Measurements from ENCODE around the gene FECH. TPM values are rescaled to one million over a fixed set of nuclear protein-coding genes. Genes with fewer than 3 reads are reported as not detected.

FECH gene
- total RNA-seq, 1 donor from 2014 or later = 28.7 TPM

GRCh38 chr18:57569133-57569532 is 17.4 kb downstream of the FECH start:
- TF ChIP-seq, protein P1, sequence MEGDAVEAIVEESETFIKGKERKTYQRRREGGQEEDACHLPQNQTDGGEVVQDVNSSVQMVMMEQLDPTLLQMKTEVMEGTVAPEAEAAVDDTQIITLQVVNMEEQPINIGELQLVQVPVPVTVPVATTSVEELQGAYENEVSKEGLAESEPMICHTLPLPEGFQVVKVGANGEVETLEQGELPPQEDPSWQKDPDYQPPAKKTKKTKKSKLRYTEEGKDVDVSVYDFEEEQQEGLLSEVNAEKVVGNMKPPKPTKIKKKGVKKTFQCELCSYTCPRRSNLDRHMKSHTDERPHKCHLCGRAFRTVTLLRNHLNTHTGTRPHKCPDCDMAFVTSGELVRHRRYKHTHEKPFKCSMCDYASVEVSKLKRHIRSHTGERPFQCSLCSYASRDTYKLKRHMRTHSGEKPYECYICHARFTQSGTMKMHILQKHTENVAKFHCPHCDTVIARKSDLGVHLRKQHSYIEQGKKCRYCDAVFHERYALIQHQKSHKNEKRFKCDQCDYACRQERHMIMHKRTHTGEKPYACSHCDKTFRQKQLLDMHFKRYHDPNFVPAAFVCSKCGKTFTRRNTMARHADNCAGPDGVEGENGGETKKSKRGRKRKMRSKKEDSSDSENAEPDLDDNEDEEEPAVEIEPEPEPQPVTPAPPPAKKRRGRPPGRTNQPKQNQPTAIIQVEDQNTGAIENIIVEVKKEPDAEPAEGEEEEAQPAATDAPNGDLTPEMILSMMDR (conservative IDR thresholded peaks at IDR 0.05; ENCODE audit: low read depth, low read length) = no peak
- DNase-seq (ENCODE audit: low read depth) = no peak
- no peak overlapping the region for H3K4me3 ChIP-seq (ENCODE audit: low read depth, low read length)

GRCh38 chr18:57561728-57562423 is 24.6 kb downstream of the FECH start:
- TF ChIP-seq, protein P1 (conservative IDR thresholded peaks at IDR 0.05; ENCODE audit: low read depth, low read length) = peak; percentile 84
- no peak for DNase-seq (ENCODE audit: low read depth)

DNA sequence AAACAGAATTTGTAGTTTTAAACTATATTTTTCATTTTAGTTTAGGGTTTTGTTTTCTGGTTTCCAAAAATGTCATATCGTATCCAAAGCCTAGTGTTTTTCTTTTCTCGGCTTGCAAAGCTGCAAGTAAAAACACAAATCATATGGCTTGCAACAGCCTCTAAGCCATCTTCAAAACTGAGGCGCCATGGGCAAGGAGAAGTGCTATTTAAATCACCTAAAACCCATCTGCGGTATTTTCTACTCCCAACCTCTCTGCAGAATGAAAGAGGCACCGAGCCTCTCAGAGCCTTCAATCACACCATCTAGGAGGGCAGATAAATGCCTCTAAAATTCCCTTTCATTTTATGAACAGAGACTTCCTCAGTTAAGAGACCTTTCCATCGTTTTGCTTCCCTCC is 25.2 kb downstream of the FECH start:
- DNase-seq (ENCODE audit: low read depth) = no peak
- TF ChIP-seq, protein P1 (conservative IDR thresholded peaks at IDR 0.05; ENCODE audit: low read depth, low read length) = no peak
- no peak overlapping the region for H3K4me3 ChIP-seq (ENCODE audit: low read depth, low read length)

More at GRCh38 chr18:57561728-57562423, 24.6 kb downstream of the FECH start:
- H3K4me3 ChIP-seq (ENCODE audit: low read depth, low read length) = no peak overlapping the region

- H3K4me3 ChIP-seq (ENCODE audit: low read depth, low read length) = no peak overlapping the region
- DNase-seq (ENCODE audit: low read depth) = no peak
- TF ChIP-seq, protein P1 (conservative IDR thresholded peaks at IDR 0.05; ENCODE audit: low read depth, low read length) = no peak
Observed at GRCh38 chr18:57559314-57559713, 27.2 kb downstream of the FECH start.

DNA sequence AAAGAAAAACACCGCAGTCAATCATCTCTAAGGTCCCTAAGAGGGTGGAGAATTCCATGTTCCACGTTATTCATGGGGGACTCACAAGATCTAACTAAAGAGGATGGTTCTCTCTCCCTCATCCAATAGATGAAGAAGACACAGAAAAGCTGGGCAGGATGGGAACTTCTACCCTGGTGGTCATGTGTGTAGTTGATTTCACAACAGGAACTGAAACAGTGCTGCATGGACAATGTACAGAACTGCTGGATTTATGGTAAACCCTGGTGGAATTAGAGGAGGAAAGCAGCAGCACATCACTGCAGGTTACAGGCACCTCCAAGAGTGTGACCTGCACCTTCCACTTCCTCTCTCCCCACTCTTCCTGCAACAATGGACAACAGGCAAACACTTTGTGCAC is 31.4 kb downstream of the FECH start:
- no peak overlapping the region for H3K4me3 ChIP-seq (ENCODE audit: low read depth, low read length)
- TF ChIP-seq, protein P1 (conservative IDR thresholded peaks at IDR 0.05; ENCODE audit: low read depth, low read length) = no peak
- DNase-seq (ENCODE audit: low read depth) = no peak

GRCh38 chr18:57550510-57550909 is 36.0 kb downstream of the FECH start:
- DNase-seq (ENCODE audit: low read depth) = no peak
- no peak overlapping the region for H3K4me3 ChIP-seq (ENCODE audit: low read depth, low read length)
- TF ChIP-seq, protein P1 (conservative IDR thresholded peaks at IDR 0.05; ENCODE audit: low read depth, low read length) = no peak

- TF ChIP-seq, protein P1 (conservative IDR thresholded peaks at IDR 0.05; ENCODE audit: low read depth, low read length) = no peak
- H3K4me3 ChIP-seq (ENCODE audit: low read depth, low read length) = no peak overlapping the region
- no peak for DNase-seq (ENCODE audit: low read depth)
Observed at GRCh38 chr18:57547260-57547659, 39.2 kb downstream of the FECH start.

Measured in epithelial cell of proximal tubule (primary cell).